ENCODE results near the gene RASGEF1C.

The RASGEF1C gene

DNA sequence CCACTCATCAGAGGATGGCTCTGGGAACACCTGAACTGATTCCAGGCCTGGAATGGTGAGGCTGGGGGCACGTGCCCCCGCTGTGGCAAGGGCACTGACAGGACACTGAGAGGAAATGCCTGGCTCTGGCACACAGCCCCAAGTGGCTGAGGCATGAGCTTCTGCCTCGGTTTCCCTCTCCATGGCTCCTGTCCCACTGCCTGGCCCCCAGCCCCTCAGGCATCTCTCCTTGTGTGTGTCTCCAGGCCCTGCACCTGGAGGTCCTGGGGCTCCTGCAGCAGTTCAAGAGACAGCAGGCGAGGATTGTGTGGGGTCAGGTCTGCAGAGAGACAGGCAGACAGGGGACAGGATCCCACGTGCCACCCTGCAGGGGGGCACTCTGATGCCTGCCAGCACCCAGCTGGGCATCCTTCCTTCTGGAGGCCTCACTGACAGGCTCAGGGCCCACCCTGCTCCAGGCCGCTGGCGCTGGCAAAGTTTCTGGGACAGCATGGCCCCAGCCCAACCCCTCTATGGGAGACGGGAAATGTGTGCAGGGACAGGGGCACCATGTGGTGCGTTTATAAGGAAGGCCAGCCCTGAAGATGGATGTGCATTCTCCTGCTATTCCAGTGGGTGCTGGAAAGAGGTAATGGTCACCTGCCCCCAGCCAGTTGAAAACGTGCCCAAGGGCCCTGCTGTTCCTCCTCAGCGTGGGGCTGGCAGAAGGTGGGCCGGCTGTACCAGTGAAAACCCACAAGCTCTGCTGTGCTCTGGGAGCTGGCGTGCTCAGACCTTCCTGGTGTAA is 66.0 kb downstream of the RASGEF1C start:
- Histone ChIP-seq H3K27ac (ENCODE audit: low read length) (no peak overlapping the region), H3K9me3 (ENCODE audit: control insufficient read depth, insufficient read depth, low read length) (no peaks in the 10 kb centered on the region), H3K36me3 (ENCODE audit: control insufficient read depth, insufficient read depth, low read length) (no peaks in the 10 kb centered on the region), H3K4me1 (ENCODE audit: control insufficient read depth, insufficient read depth, low read length) (no peaks in the 10 kb centered on the region), H3K27me3 (ENCODE audit: control insufficient read depth, insufficient read depth, low read length) (no peaks in the 10 kb centered on the region), H3K4me3 (ENCODE audit: low read length) (no peak overlapping the region)
- WGBS (ENCODE audit: insufficient coverage, insufficient read length) = no CpG with 5 or more reads among the region's 13 CpGs
- DNase-seq (ENCODE audit: low read depth, low spot score) = no peak

DNA sequence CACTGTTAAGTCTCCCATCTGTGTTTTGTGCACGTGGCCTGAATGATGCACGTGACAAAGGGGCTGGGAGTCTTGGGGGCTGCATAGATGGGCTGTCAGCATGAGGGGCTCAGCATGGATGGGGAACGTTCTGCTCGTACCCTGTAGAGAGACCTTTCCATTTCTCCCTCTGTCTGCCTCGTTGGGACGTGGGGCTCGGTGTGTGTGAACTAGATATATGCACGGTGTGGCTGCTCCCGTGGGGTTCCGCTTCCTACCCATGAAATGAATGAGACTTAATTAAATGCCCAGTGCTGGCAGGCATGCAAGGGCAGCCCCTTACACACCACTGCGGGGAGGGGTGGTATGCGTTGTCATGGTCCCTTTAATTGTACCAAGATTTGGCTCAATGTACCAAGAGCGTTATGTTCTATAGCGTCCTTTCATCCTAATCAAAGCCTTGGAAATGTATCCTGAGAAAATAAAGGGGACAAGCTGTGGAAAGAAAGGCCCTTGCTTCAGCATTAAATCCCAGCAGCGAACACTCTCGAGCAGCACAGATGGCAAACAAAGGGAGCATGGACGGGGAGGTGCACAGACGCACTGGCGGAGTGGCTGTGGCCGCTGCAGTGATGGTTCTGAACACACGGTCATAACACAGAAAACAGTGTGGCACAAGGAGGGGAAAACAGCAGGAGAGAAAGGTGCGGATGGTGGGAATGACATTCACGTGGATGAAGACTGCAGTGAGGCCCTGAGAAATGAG is 66.8 kb downstream of the RASGEF1C start:
- Histone ChIP-seq H3K27me3 (ENCODE audit: control insufficient read depth, insufficient read depth, low read length) (no peaks in the 10 kb centered on the region), H3K27ac (ENCODE audit: low read length) (no peak overlapping the region), H3K36me3 (ENCODE audit: control insufficient read depth, insufficient read depth, low read length) (no peaks in the 10 kb centered on the region), H3K4me3 (ENCODE audit: low read length) (no peak overlapping the region), H3K4me1 (ENCODE audit: control insufficient read depth, insufficient read depth, low read length) (no peaks in the 10 kb centered on the region), H3K9me3 (ENCODE audit: control insufficient read depth, insufficient read depth, low read length) (no peaks in the 10 kb centered on the region)
- DNase-seq (ENCODE audit: low read depth, low spot score) = no peak
- WGBS (ENCODE audit: insufficient coverage, insufficient read length) = no CpG with 5 or more reads among the region's 23 CpGs

DNA sequence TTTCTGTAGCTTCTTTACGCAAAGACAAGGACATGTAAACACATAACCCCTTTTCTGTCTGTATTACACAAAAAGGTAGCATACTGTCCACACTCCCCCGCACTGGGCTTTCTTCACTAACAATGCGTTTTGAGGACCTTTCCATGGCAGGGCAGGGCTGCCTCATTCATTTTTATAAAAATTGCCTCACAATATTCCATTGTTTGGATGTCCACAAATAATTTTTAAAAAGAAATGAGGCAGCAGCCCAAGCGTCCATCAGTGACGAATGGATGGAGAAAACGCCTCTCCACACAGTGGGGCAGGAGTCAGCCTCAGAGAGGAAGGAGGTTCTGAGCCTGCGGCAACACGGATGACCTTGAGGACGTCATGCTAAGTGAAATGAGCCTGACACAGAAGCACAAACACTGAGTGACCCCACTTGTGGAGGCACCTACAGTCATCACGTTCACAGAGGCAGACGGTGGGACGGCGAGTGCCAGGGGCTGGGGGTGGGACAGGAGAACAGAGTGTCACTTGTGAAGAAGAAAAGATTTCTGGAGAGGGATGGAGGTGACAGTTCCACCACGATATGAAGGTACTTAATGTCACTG is 67.8 kb downstream of the RASGEF1C start:
- WGBS (ENCODE audit: insufficient coverage, insufficient read length) = no CpG with 5 or more reads among the region's 14 CpGs
- no peaks in the 10 kb centered on the region for H3K27me3 ChIP-seq (ENCODE audit: control insufficient read depth, insufficient read depth, low read length)
- no peaks in the 10 kb centered on the region for H3K4me1 ChIP-seq (ENCODE audit: control insufficient read depth, insufficient read depth, low read length)

DNA sequence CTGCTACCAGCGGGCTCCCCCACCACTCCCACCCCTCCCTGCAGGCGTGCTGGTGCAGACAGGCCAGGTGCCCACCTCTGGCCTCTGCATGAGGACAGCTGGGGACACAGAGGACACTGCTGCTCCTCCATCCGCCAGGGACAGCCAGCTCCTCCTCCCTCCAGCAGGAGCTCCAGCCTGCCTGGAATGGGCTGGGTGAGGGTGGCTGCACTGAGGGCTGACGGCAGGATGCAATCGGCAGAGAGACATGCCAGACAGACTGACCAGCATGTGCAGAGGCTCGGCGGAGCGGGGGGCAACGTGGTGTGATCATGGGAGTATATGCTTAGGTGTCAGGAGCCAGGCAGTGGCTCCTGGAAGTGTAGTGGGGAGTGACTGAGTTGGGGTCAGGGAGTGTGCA is 68.4 kb downstream of the RASGEF1C start:
- no CpG with 5 or more reads among the region's 9 CpGs for WGBS (ENCODE audit: insufficient coverage, insufficient read length)
- H3K4me3 ChIP-seq (ENCODE audit: low read length) = no peak overlapping the region
- no peak for DNase-seq (ENCODE audit: low read depth, low spot score)
- no peaks in the 10 kb centered on the region for H3K4me1 ChIP-seq (ENCODE audit: control insufficient read depth, insufficient read depth, low read length)
- H3K36me3 ChIP-seq (ENCODE audit: control insufficient read depth, insufficient read depth, low read length) = no peaks in the 10 kb centered on the region
- no peak overlapping the region for H3K27ac ChIP-seq (ENCODE audit: low read length)
- no peaks in the 10 kb centered on the region for H3K27me3 ChIP-seq (ENCODE audit: control insufficient read depth, insufficient read depth, low read length)
- H3K9me3 ChIP-seq (ENCODE audit: control insufficient read depth, insufficient read depth, low read length) = no peaks in the 10 kb centered on the region

More for the DNA sequence above, 67.8 kb downstream of the RASGEF1C start:
- DNase-seq (ENCODE audit: low read depth, low spot score) = no peak
- Histone ChIP-seq H3K27ac (ENCODE audit: low read length) (no peak overlapping the region), H3K9me3 (ENCODE audit: control insufficient read depth, insufficient read depth, low read length) (no peaks in the 10 kb centered on the region), H3K4me3 (ENCODE audit: low read length) (no peak overlapping the region), H3K36me3 (ENCODE audit: control insufficient read depth, insufficient read depth, low read length) (no peaks in the 10 kb centered on the region)

DNA sequence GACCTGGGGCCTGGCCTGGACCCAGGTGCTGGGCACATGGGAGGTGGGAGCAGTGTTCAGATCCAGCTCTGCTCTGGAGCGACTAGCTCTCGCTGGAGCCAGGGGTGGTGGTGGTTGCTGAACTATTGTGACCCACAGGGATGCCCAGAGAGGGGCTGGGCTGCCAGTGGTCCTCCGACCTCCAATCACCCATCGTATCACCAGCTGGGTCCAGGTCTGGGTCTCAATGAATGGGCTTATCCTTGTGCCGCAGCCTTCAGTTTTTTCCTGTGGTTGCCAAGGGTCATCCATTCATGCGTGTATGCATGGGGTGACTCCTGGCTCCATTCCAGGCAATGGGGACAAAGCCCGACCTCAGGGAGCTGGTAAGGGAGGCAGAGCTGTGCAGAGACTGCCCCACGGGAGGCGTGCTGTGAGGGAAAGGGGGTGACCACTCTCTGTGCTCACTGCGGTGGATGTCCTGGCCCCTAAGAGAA is 68.9 kb downstream of the RASGEF1C start:
- Histone ChIP-seq H3K27ac (ENCODE audit: low read length) (no peak overlapping the region), H3K4me1 (ENCODE audit: control insufficient read depth, insufficient read depth, low read length) (no peaks in the 10 kb centered on the region), H3K9me3 (ENCODE audit: control insufficient read depth, insufficient read depth, low read length) (no peaks in the 10 kb centered on the region), H3K27me3 (ENCODE audit: control insufficient read depth, insufficient read depth, low read length) (no peaks in the 10 kb centered on the region), H3K4me3 (ENCODE audit: low read length) (no peak overlapping the region), H3K36me3 (ENCODE audit: control insufficient read depth, insufficient read depth, low read length) (no peaks in the 10 kb centered on the region)
- WGBS (ENCODE audit: insufficient coverage, insufficient read length) = no CpG with 5 or more reads among the region's 10 CpGs
- no peak for DNase-seq (ENCODE audit: low read depth, low spot score)

DNA sequence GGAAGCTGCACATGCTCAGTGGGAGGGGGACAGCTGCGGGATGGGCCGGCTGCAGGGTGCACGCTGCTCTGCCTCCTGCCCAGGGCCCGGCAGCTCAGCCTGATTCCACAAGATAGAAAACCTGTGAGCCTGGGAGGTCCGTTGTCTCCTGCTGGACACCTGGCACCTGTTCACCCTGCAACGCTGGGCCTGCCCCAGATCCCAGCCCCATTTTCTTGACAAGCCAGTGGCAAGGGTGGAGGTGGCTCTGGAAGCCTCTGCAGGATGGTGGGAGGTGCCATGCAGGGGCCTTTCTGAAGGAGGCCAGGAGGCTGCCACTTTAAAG is 69.3 kb downstream of the RASGEF1C start:
- H3K4me3 ChIP-seq (ENCODE audit: low read length) = no peak overlapping the region
- no peaks in the 10 kb centered on the region for H3K9me3 ChIP-seq (ENCODE audit: control insufficient read depth, insufficient read depth, low read length)
- no peaks in the 10 kb centered on the region for H3K4me1 ChIP-seq (ENCODE audit: control insufficient read depth, insufficient read depth, low read length)
- DNase-seq (ENCODE audit: low read depth, low spot score) = no peak
- no peaks in the 10 kb centered on the region for H3K36me3 ChIP-seq (ENCODE audit: control insufficient read depth, insufficient read depth, low read length)
- no peak overlapping the region for H3K27ac ChIP-seq (ENCODE audit: low read length)
- no peaks in the 10 kb centered on the region for H3K27me3 ChIP-seq (ENCODE audit: control insufficient read depth, insufficient read depth, low read length)
- WGBS (ENCODE audit: insufficient coverage, insufficient read length) = no CpG with 5 or more reads among the region's 6 CpGs

DNA sequence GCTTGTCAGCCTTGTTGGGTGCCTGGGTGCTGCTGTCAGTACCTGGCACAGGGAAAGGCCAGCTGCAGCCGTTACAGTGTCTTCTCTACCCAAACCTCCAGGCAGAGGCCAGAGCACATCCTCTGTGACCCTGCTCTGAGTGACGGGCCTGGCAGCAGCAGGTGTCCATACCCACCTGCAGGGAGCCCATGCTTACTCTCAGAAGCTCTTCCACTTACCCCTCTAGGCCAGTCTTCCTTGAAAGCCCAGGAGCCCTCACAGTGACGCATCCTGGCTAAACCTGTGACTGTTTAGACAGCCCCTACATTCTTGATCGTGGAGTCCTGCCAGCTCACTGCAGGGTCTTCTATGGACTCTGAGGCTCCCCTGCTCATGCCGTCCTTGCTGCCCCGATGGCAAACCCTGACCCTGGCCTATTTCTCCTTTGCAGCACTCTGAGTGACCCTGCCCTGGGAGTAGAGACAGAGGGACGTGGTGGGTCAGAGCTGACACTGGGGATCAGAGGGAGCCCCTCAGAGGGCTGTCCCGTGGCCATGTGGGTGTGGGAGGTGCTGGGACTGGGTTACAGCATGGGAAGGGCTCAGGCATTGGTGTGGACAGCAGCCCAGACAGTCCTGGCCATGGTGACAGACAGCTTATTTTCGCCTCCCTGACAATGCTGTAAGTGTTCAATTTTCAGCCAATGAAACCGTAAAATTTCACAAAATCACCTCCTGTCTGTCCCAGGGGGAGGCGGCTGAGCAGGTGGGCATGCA is 69.9 kb downstream of the RASGEF1C start:
- WGBS (ENCODE audit: insufficient coverage, insufficient read length) = no CpG with 5 or more reads among the region's 11 CpGs
- DNase-seq (ENCODE audit: low read depth, low spot score) = no peak
- Histone ChIP-seq H3K4me3 (ENCODE audit: low read length) (no peak overlapping the region), H3K27me3 (ENCODE audit: control insufficient read depth, insufficient read depth, low read length) (no peaks in the 10 kb centered on the region), H3K4me1 (ENCODE audit: control insufficient read depth, insufficient read depth, low read length) (no peaks in the 10 kb centered on the region), H3K27ac (ENCODE audit: low read length) (no peak overlapping the region), H3K36me3 (ENCODE audit: control insufficient read depth, insufficient read depth, low read length) (no peaks in the 10 kb centered on the region), H3K9me3 (ENCODE audit: control insufficient read depth, insufficient read depth, low read length) (no peaks in the 10 kb centered on the region)

DNA sequence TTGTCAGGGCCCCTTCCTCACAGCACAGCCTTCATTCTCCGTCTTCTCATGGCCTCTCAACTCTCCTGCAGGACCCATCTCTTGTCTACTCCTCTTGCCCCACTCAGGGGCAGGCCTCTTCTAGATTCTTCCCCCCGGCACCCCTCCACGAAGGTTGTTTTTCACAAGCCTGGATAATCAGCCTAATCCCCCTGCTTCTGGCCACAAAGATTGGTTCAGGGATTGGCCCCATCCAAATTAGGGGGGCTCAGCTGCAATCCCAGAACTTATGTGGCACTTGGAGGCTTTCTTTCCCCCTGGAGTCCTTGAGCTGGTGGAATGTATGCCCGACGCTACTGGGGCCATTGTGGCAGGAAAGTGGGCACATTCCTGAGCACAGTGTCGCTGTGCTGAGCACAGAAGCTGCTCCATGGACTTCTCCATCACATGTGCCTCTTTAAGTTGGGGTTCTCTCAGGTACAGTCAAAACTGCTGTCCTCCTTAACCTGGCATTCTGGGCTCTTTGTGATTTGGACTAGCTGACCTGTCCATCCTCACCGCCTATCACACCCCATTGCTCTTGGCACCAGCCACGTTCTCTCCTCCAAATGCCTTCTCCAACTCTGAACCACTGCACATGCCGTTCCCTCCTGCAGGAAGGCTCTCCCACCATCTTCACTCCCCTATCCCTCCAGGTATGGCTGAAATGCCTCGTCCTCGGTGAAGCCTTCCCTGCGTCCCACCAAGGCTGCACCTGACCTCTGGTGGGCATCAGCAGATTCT is 70.6 kb downstream of the RASGEF1C start:
- no peaks in the 10 kb centered on the region for H3K27me3 ChIP-seq (ENCODE audit: control insufficient read depth, insufficient read depth, low read length)
- no peaks in the 10 kb centered on the region for H3K4me1 ChIP-seq (ENCODE audit: control insufficient read depth, insufficient read depth, low read length)
- no peak overlapping the region for H3K4me3 ChIP-seq (ENCODE audit: low read length)
- no peaks in the 10 kb centered on the region for H3K9me3 ChIP-seq (ENCODE audit: control insufficient read depth, insufficient read depth, low read length)
- no peak for DNase-seq (ENCODE audit: low read depth, low spot score)
- no peak overlapping the region for H3K27ac ChIP-seq (ENCODE audit: low read length)
- H3K36me3 ChIP-seq (ENCODE audit: control insufficient read depth, insufficient read depth, low read length) = no peaks in the 10 kb centered on the region
- WGBS (ENCODE audit: insufficient coverage, insufficient read length) = no CpG with 5 or more reads among the region's 12 CpGs

DNA sequence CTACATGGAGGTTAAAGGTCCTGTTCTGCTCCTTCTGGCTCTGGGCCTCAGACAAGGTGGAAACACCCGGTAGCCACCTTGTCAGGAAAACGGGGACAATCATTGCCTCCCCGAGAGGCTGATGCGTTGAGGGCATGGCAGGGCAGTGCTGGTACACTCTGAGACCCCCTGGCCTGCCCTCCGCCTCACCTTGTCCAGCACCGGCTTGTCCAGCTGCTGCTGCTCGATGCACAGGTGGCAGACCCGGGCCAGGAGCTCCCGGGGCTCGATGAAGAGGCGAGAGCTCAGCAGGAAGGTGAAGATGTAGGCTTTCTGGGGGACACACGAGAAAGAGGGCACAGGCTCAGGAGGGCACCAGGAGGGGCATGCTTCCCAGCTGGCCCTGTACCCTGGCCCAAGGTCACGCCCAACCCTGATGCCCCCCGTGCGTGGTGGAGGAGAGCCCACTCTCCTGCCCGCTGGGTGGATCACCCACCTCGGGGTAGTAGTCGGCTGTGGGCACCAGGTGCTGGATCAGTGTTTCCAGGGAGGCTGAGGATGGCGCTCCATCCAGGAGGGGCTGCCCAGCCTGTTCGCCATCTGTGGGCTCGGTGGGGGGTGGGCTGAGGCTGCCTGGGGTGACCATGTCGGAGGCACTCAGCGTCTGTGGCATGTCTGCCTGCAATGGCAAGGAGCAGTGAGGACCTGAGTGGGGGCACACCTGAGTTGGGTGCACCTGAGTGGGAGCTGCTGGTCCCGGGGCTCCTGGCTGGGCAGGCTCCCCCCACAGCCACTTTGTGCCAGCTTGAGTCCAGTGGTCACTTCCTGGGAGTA is 71.4 kb downstream of the RASGEF1C start:
- Histone ChIP-seq H3K27ac (ENCODE audit: low read length) (no peak overlapping the region), H3K4me1 (ENCODE audit: control insufficient read depth, insufficient read depth, low read length) (no peaks in the 10 kb centered on the region), H3K36me3 (ENCODE audit: control insufficient read depth, insufficient read depth, low read length) (no peaks in the 10 kb centered on the region), H3K4me3 (ENCODE audit: low read length) (no peak overlapping the region), H3K9me3 (ENCODE audit: control insufficient read depth, insufficient read depth, low read length) (no peaks in the 10 kb centered on the region), H3K27me3 (ENCODE audit: control insufficient read depth, insufficient read depth, low read length) (no peaks in the 10 kb centered on the region)
- WGBS (ENCODE audit: insufficient coverage, insufficient read length) = no CpG with 5 or more reads among the region's 24 CpGs
- DNase-seq (ENCODE audit: low read depth, low spot score) = no peak

Data from iPS DF 6.9 (cell line).